Neuronal stem cell (in vitro differentiated cells): ENCODE measurements around the gene UBAP1L.
"Not testable (repeated sequence)": the region's sequence is repeated elsewhere in the genome, so short reads cannot be mapped to it uniquely, and the experiment has no call there.

Source experiments
- DNase-seq: peaks from one replicate; pipeline ENCODE4 v3.0.0-alpha.2; 2013; ENCODE audit warnings: low spot score
- H2AFZ ChIP-seq: one replicate; pipeline ENCODE4 v1.6.1; 2013; ENCODE audit warnings: mild to moderate bottlenecking, low read length, inconsistent platforms
- H2AK5ac ChIP-seq: 2 replicates; pipeline ENCODE4 v1.6.1; 2013; ENCODE audit warnings: low read depth, mild to moderate bottlenecking, inconsistent platforms, low read length, moderate library complexity, mixed read lengths
- H2BK120ac ChIP-seq: 2 replicates; pipeline ENCODE4 v1.6.1; 2013; ENCODE audit warnings: low read depth, mild to moderate bottlenecking, inconsistent platforms, low read length, moderate library complexity, mixed read lengths
- H2BK12ac ChIP-seq: one replicate; pipeline ENCODE4 v1.6.1; 2013; ENCODE audit warnings: low read length, inconsistent platforms
- H2BK15ac ChIP-seq: 2 replicates; pipeline ENCODE4 v1.6.1; 2013; ENCODE audit warnings: mild to moderate bottlenecking, low read length, inconsistent platforms, mixed read lengths
- H2BK5ac ChIP-seq: one replicate; pipeline ENCODE4 v1.6.1; 2013; ENCODE audit warnings: inconsistent platforms, mild to moderate bottlenecking, low read length, moderate library complexity
- H3K14ac ChIP-seq: one replicate; pipeline ENCODE4 v1.6.1; 2013; ENCODE audit warnings: low read length, inconsistent platforms
- H3K18ac ChIP-seq: 2 replicates; pipeline ENCODE4 v1.6.1; 2013; ENCODE audit warnings: low read length, inconsistent platforms
- H3K23ac ChIP-seq: 2 replicates; pipeline ENCODE4 v1.6.1; 2013; ENCODE audit warnings: low read depth, mild to moderate bottlenecking, mixed read lengths, low read length, inconsistent platforms; ENCODE audit not compliant: poor library complexity
- H3K27ac ChIP-seq: replicated peaks from 3 replicates; pipeline ENCODE4 v1.5.1; 2013; ENCODE audit warnings: low read length, inconsistent platforms
- H3K27me3 ChIP-seq, 3 experiments: 2 replicates each; pipeline ENCODE4 v1.6.1; 2013; ENCODE audit warnings: low read length in 3 of 3, mild to moderate bottlenecking in 2 of 3, inconsistent platforms in 1 of 3, low read depth in 1 of 3, mixed read lengths in 1 of 3, moderate library complexity in 1 of 3; ENCODE audit not compliant: control insufficient read depth in 3 of 3, insufficient read depth in 3 of 3
- H3K36me3 ChIP-seq, 2 donors: replicated peaks in 1 of 2; 2 replicates each; pipeline ENCODE4 v1.6.1; 2013; ENCODE audit warnings: low read length in 2 of 2; ENCODE audit not compliant: control insufficient read depth in 2 of 2, insufficient read depth in 2 of 2
- H3K4ac ChIP-seq: 2 replicates; pipeline ENCODE4 v1.6.1; 2013; ENCODE audit warnings: inconsistent platforms, mild to moderate bottlenecking, low read length, moderate library complexity
- H3K4me1 ChIP-seq, 2 donors: 1 replicate in 1 of 2; 2 replicates in 1 of 2; pipeline ENCODE4 v1.6.1; 2013; ENCODE audit warnings: low read length in 2 of 2, low read depth in 1 of 2; ENCODE audit not compliant: control insufficient read depth in 2 of 2, insufficient read depth in 1 of 2
- H3K4me2 ChIP-seq: one replicate; pipeline ENCODE4 v1.6.1; 2013; ENCODE audit warnings: mild to moderate bottlenecking, low read length, inconsistent platforms; ENCODE audit not compliant: insufficient read depth, poor library complexity, severe bottlenecking
- H3K4me3 ChIP-seq, 2 donors: 2 replicates each; pipeline ENCODE4 v1.5.1; 2013; ENCODE audit warnings: low read length in 2 of 2, mild to moderate bottlenecking in 2 of 2, inconsistent platforms in 1 of 2, moderate library complexity in 1 of 2
- H3K79me1 ChIP-seq: one replicate; pipeline ENCODE4 v1.6.1; 2013; ENCODE audit warnings: low read depth, mild to moderate bottlenecking, inconsistent platforms, low read length, moderate library complexity
- H3K9ac ChIP-seq: one replicate; pipeline ENCODE4 v1.6.1; 2013; ENCODE audit warnings: mild to moderate bottlenecking, low read depth, low read length, inconsistent platforms; ENCODE audit not compliant: poor library complexity
- H3K9me3 ChIP-seq, 2 donors: replicated peaks in 1 of 2; 2 replicates each; pipeline versions ENCODE3 to v1.6.1; 2013; ENCODE audit warnings: low read length in 2 of 2, mild to moderate bottlenecking in 2 of 2, inconsistent platforms in 1 of 2, low read depth in 1 of 2, mixed read lengths in 1 of 2, moderate library complexity in 1 of 2; ENCODE audit not compliant: control insufficient read depth in 2 of 2, insufficient read depth in 1 of 2
- H4K8ac ChIP-seq: one replicate; pipeline ENCODE4 v1.6.1; 2013; ENCODE audit warnings: low read depth, mild to moderate bottlenecking, inconsistent platforms, low read length, moderate library complexity
- H4K91ac ChIP-seq: one replicate; pipeline ENCODE4 v1.6.1; 2013; ENCODE audit warnings: low read length, low read depth, mild to moderate bottlenecking, inconsistent platforms; ENCODE audit not compliant: poor library complexity
- WGBS, 2 donors: extraction: QIAGEN DNeasy Blood & Tissue Kit; methylation state at CpG; one replicate each; pipeline ENCODE4 v1.1.7; 2013; ENCODE audit warnings: missing lambda C conversion rate in 2 of 2, mixed read lengths in 1 of 2; ENCODE audit not compliant: insufficient read length in 2 of 2, insufficient replicate concordance in 1 of 2; ENCODE audit errors: extremely low coverage in 2 of 2; 5-methylcytosine and 5-hydroxymethylcytosine counted together

Gene UBAP1L

GRCh38 chr15:65094294-65094995 is 20.6 kb downstream of the UBAP1L start:
- Histone ChIP-seq H3K36me3 (peaks cover 2 to 25% of the 10 kb centered on the region in 2 donors), H3K79me1 (no peaks in the 10 kb centered on the region), H2BK120ac (peak overlapping the region; percentile 61), H3K27ac (no peak overlapping the region), H2BK12ac (no peak overlapping the region), H3K9ac (peak overlapping the region; percentile 31), H3K27me3 (no peaks in the 10 kb centered on the region), H3K9me3 (no peaks in the 10 kb centered on the region), H2AK5ac (peak overlapping the region; percentile 74), H3K4ac (no peak overlapping the region), H3K4me3 (no peak overlapping the region), H4K91ac (no peak overlapping the region), H3K4me1 (peaks cover 0 to 4% of the 10 kb centered on the region in 2 donors), H3K18ac (peak overlapping the region; percentile 49), H2BK15ac (no peak overlapping the region), H3K14ac (no peak overlapping the region), H3K23ac (peak overlapping the region; percentile 1), H3K4me2 (no peak overlapping the region), H2BK5ac (no peak overlapping the region), H4K8ac (no peak overlapping the region), H2AFZ (no peak overlapping the region)
- no peak for DNase-seq
- no CpG with 5 or more reads among the region's 14 CpGs for WGBS, 2 donors

GRCh38 chr15:65093793-65094170 is 21.2 kb downstream of the UBAP1L start:
- H3K27me3 ChIP-seq, H3K9ac ChIP-seq, H2BK12ac ChIP-seq, H4K91ac ChIP-seq, H2BK120ac ChIP-seq, H2AFZ ChIP-seq, H3K18ac ChIP-seq, H3K14ac ChIP-seq, H3K23ac ChIP-seq, DNase-seq, H3K4me3 ChIP-seq, H2BK15ac ChIP-seq, H3K9me3 ChIP-seq, H4K8ac ChIP-seq, H3K4me1 ChIP-seq, H2BK5ac ChIP-seq, H3K27ac ChIP-seq, H2AK5ac ChIP-seq, H3K79me1 ChIP-seq, H3K4ac ChIP-seq, H3K4me2 ChIP-seq: not testable (repeated sequence)
- H3K36me3 ChIP-seq: peaks cover 2 to 18% of the 10 kb centered on the region in 2 donors
- WGBS, 2 donors: no CpG with 5 or more reads among the region's 13 CpGs

- Histone ChIP-seq H2BK12ac (no peak overlapping the region), H3K27me3 (no peaks in the 10 kb centered on the region), H2BK5ac (no peak overlapping the region), H3K18ac (peak overlapping the region; percentile 79), H3K4me3 (no peak overlapping the region), H3K4me1 (peaks cover 5 to 14% of the 10 kb centered on the region in 2 donors), H3K4me2 (no peak overlapping the region), H2AFZ (no peak overlapping the region), H3K79me1 (no peaks in the 10 kb centered on the region), H4K8ac (no peak overlapping the region), H2BK120ac (no peak overlapping the region), H3K9ac (no peak overlapping the region), H3K27ac (no peak overlapping the region), H2AK5ac (peak overlapping the region; percentile 22), H3K9me3 (no peaks in the 10 kb centered on the region), H3K36me3 (peaks cover 2 to 12% of the 10 kb centered on the region in 2 donors), H3K4ac (no peak overlapping the region), H2BK15ac (no peak overlapping the region), H3K23ac (peak overlapping the region; percentile 22), H3K14ac (no peak overlapping the region), H4K91ac (no peak overlapping the region)
- DNase-seq: no peak
- no CpG with 5 or more reads among the region's 17 CpGs for WGBS, 2 donors
Measured at GRCh38 chr15:65092911-65093792, 21.8 kb downstream of the UBAP1L start.
